HepG2 (cell line): ENCODE measurements around the gene CLUH. TPM values are rescaled to one million over a fixed set of nuclear protein-coding genes. Genes with fewer than 3 reads are reported as not detected.
A peak's percentile ranks its signal among the peaks of the same experiment; 100 is the strongest.

Source experiments
- AGO1 ChIP-seq: fragments of 200-400 bp; formaldehyde crosslinking; IDR thresholded peaks from 2 replicates; pipeline ENCODE4 v1.6.1; 2017; ENCODE audit warnings: mild to moderate bottlenecking, low read depth, low read length, moderate library complexity; ENCODE audit not compliant: poor library complexity, severe bottlenecking
- FOXK1 ChIP-seq: sonication (generic); formaldehyde crosslinking; IDR thresholded peaks from 2 replicates; pipeline ENCODE4 v1.4.0; 2020; ENCODE audit warnings: low read depth, missing genetic modification reagents, borderline replicate concordance
- GMEB2 ChIP-seq: IDR thresholded peaks from 2 replicates; pipeline ENCODE4 v1.6.1; 2016; ENCODE audit warnings: missing biosample characterization, missing genetic modification reagents, low read depth
- KLF12 ChIP-seq: sonication (generic); formaldehyde crosslinking; IDR thresholded peaks from 2 replicates; pipeline ENCODE4 v1.4.0; 2020; ENCODE audit warnings: missing genetic modification reagents, borderline replicate concordance
- MEIS1 ChIP-seq: sonication (generic); formaldehyde crosslinking; IDR thresholded peaks from 2 replicates; pipeline ENCODE4 v1.9.0; 2021; ENCODE audit warnings: mild to moderate bottlenecking, missing genetic modification reagents, moderate library complexity, borderline replicate concordance
- MEIS2 ChIP-seq: sonication (generic); formaldehyde crosslinking; IDR thresholded peaks from 2 replicates; pipeline ENCODE4 v1.9.0; 2021; ENCODE audit warnings: mild to moderate bottlenecking, missing genetic modification reagents
- PHF20 ChIP-seq: sonication (generic); formaldehyde crosslinking; IDR thresholded peaks from 2 replicates; pipeline ENCODE4 v1.5.0; 2020; ENCODE audit warnings: mild to moderate bottlenecking, missing genetic modification reagents
- PHF5A ChIP-seq: IDR thresholded peaks from one replicate; pipeline ENCODE4 v1.6.1; 2018; ENCODE audit warnings: low read depth, missing genetic modification reagents; ENCODE audit not compliant: unreplicated experiment
- PITX1 ChIP-seq: sonication (generic); formaldehyde crosslinking; IDR thresholded peaks from 2 replicates; pipeline ENCODE4 v1.5.1; 2020; ENCODE audit warnings: mild to moderate bottlenecking, missing genetic modification reagents
- RCOR2 ChIP-seq: IDR thresholded peaks from 2 replicates; pipeline ENCODE4 v1.6.1; 2016; ENCODE audit warnings: missing biosample characterization, missing genetic modification reagents
- RFXAP ChIP-seq: sonication (generic); formaldehyde crosslinking; IDR thresholded peaks from 2 replicates; pipeline ENCODE4 v1.4.0; 2020; ENCODE audit warnings: missing genetic modification reagents, borderline replicate concordance
- U2AF1 ChIP-seq: fragments of 200-400 bp; formaldehyde crosslinking; optimal IDR thresholded peaks from 2 replicates; pipeline ENCODE3; 2017; ENCODE audit warnings: mild to moderate bottlenecking, low read depth, low read length
- ZBTB21 ChIP-seq: sonication (generic); formaldehyde crosslinking; IDR thresholded peaks from 2 replicates; pipeline ENCODE4 v1.4.0; 2020; ENCODE audit warnings: missing genetic modification reagents
- ZFX ChIP-seq: sonication (generic); formaldehyde crosslinking; IDR thresholded peaks from 2 replicates; pipeline ENCODE4 v1.4.0; 2020; ENCODE audit warnings: mild to moderate bottlenecking, low read depth, missing genetic modification reagents, moderate library complexity
- ZNF317 ChIP-seq: sonication (generic); formaldehyde crosslinking; IDR thresholded peaks from 2 replicates; pipeline ENCODE4 v1.5.0; 2020; ENCODE audit warnings: mild to moderate bottlenecking, missing genetic modification reagents
- ZNF703 ChIP-seq: sonication (generic); formaldehyde crosslinking; IDR thresholded peaks from 2 replicates; pipeline ENCODE4 v1.5.1; 2020; ENCODE audit warnings: missing genetic modification reagents, mild to moderate bottlenecking, moderate library complexity, borderline replicate concordance
- ZNF720 ChIP-seq: sonication (generic); formaldehyde crosslinking; IDR thresholded peaks from 2 replicates; pipeline ENCODE4 v1.4.0; 2020; ENCODE audit warnings: missing genetic modification reagents
- ZNF724P ChIP-seq: sonication (generic); formaldehyde crosslinking; IDR thresholded peaks from 2 replicates; pipeline ENCODE4 v1.8.0; 2022; ENCODE audit warnings: missing genetic modification reagents, borderline replicate concordance
- ZNF766 ChIP-seq: sonication (generic); formaldehyde crosslinking; IDR thresholded peaks from 2 replicates; pipeline ENCODE4 v1.5.0; 2020; ENCODE audit warnings: missing genetic modification reagents, borderline replicate concordance
- ZNF776 ChIP-seq: sonication (generic); formaldehyde crosslinking; IDR thresholded peaks from 2 replicates; pipeline ENCODE4 v1.4.0; 2020; ENCODE audit warnings: mild to moderate bottlenecking, missing genetic modification reagents
- ZNF781 ChIP-seq: sonication (generic); formaldehyde crosslinking; IDR thresholded peaks from 2 replicates; pipeline ENCODE4 v1.5.1; 2020; ENCODE audit warnings: borderline replicate concordance, mild to moderate bottlenecking, missing genetic modification reagents; ENCODE audit errors: not compliant biosample characterization
- ZSCAN20 ChIP-seq: sonication (generic); formaldehyde crosslinking; IDR thresholded peaks from 2 replicates; pipeline ENCODE4 v1.4.0; 2020; ENCODE audit warnings: missing genetic modification reagents, mild to moderate bottlenecking, borderline replicate concordance
- polyA plus RNA-seq, 8 experiments: library from polyadenylated mRNA; depleted of rRNA in 3 of 8; stranded (reverse) in 7 of 8; unstranded in 1 of 8; fragments of >200 nt; fragmentation: Illumina TruSeq in 4 of 8; extraction: Trizol in 4 of 8; gene quantifications; 2 replicates each; pipeline versions ENCODE4 v1.2.1 to v1.2.3, GENCODE V29; 2011 to 2016; ENCODE audit warnings: low read depth in 4 of 8, missing spikeins in 1 of 8, mixed read lengths in 1 of 8; ENCODE audit not compliant: insufficient read depth in 1 of 8
- total RNA-seq, 5 experiments: library from RNA; depleted of rRNA; stranded (reverse); fragments of >200 nt; fragmentation: Illumina TruSeq; extraction: Trizol; gene quantifications; 2 replicates each; pipeline ENCODE4 v1.2.3, GENCODE V29; 2016; ENCODE audit warnings: low read depth in 1 of 5
- TF ChIP-seq, protein P1 (sequence below): sonication (generic); formaldehyde crosslinking; IDR thresholded peaks from 2 replicates; pipeline ENCODE4 v1.5.0; 2020; ENCODE audit warnings: missing genetic modification reagents, mild to moderate bottlenecking, borderline replicate concordance
- TF ChIP-seq, protein P2 (sequence below): sonication (generic); formaldehyde crosslinking; IDR thresholded peaks from 2 replicates; pipeline ENCODE4 v1.5.0; 2020; ENCODE audit warnings: missing genetic modification reagents
- TF ChIP-seq, protein P3 (sequence below): IDR thresholded peaks from 2 replicates; pipeline ENCODE4 v1.6.1; 2018; ENCODE audit warnings: missing genetic modification reagents

CLUH gene
- total and polyA plus RNA-seq, 2 of the 13 experiments (the other 11 are each of a cell fraction or from before 2014, with no cell fraction given) = 30.9 to 60.5 TPM

DNA sequence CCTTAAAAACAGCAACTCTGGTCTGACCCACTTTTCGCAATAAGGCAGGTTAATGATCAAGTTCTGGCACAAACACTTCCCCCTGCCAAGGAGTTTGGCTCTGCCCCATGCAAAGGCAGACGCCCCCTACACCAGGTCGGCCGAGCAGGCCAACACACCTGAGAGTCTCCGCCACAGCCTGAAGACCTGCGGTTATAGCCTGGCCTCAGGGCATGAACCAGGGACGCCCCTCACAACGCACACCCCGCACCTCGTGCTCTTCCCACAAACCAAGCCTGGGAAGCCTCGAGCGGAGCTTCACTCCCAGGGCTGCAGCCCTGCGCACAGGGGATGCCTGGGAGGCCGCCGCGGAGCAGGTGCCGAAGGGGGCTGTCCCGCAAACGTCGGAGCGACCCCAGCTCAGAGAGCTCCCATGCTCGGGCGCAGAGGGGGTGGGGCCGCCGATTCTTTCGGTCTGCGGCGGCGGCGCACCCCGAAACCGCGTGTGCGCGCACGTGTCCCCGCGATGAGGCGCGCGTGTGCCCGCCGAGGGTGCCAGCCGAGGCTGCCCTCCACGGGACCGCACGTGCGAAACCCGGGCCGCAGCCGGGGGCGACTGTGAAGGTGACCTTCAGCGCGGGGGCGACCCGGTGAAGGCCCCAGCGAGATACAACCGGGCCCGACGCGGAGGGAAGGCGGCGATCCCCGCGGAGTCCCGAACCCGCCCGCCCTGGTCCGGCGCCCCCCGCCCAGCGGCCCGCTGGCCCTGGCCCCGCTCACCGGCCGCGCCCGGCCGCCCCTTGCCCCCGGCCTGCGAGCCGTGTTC, 559 bp downstream of the CLUH start (continued):
- TF ChIP-seq, protein P1, sequence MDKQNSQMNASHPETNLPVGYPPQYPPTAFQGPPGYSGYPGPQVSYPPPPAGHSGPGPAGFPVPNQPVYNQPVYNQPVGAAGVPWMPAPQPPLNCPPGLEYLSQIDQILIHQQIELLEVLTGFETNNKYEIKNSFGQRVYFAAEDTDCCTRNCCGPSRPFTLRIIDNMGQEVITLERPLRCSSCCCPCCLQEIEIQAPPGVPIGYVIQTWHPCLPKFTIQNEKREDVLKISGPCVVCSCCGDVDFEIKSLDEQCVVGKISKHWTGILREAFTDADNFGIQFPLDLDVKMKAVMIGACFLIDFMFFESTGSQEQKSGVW = no peak
- TF ChIP-seq ZNF720 (CRISPR knock-in tag) (no peak), MEIS2 (no peak), RFXAP (CRISPR knock-in tag) (peak; percentile 26; the same call in 1 of the 2 replicates), U2AF1 (no peak), PHF5A (CRISPR knock-in tag) (no peak), AGO1 (no peak), PITX1 (no peak), MEIS1 (CRISPR knock-in tag) (no peak), ZFX (peak; percentile 41; the same call in 1 of the 2 replicates), FOXK1 (CRISPR knock-in tag) (no peak), GMEB2 (CRISPR knock-in tag) (no peak), RCOR2 (CRISPR knock-in tag) (no peak), ZNF703 (CRISPR knock-in tag) (no peak), ZBTB21 (no peak), ZNF776 (CRISPR knock-in tag) (peak; percentile 60; the same call in 1 of the 2 replicates), ZNF766 (peak; percentile 25; the same call in 1 of the 2 replicates), KLF12 (CRISPR knock-in tag) (no peak), ZNF781 (no peak), ZNF317 (CRISPR knock-in tag) (no peak), PHF20 (CRISPR knock-in tag) (no peak), ZSCAN20 (CRISPR knock-in tag) (no peak), ZNF724P (CRISPR knock-in tag) (no peak)
- TF ChIP-seq, protein P2, sequence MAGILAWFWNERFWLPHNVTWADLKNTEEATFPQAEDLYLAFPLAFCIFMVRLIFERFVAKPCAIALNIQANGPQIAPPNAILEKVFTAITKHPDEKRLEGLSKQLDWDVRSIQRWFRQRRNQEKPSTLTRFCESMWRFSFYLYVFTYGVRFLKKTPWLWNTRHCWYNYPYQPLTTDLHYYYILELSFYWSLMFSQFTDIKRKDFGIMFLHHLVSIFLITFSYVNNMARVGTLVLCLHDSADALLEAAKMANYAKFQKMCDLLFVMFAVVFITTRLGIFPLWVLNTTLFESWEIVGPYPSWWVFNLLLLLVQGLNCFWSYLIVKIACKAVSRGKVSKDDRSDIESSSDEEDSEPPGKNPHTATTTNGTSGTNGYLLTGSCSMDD (CRISPR knock-in tag) = no peak
- TF ChIP-seq, protein P3, sequence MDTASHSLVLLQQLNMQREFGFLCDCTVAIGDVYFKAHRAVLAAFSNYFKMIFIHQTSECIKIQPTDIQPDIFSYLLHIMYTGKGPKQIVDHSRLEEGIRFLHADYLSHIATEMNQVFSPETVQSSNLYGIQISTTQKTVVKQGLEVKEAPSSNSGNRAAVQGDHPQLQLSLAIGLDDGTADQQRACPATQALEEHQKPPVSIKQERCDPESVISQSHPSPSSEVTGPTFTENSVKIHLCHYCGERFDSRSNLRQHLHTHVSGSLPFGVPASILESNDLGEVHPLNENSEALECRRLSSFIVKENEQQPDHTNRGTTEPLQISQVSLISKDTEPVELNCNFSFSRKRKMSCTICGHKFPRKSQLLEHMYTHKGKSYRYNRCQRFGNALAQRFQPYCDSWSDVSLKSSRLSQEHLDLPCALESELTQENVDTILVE (CRISPR knock-in tag) = no peak
